HG03280 (cell line): Measurements from ENCODE around the gene ATOH1.

Experiments used
- ATAC-seq: cut with Tn5 transposase; IDR thresholded peaks from one replicate; pipeline ENCODE4 v1.9.1; 2021; ENCODE audit warnings: mild to moderate bottlenecking, moderate library complexity; ENCODE audit not compliant: unreplicated experiment

ATOH1 gene

DNA sequence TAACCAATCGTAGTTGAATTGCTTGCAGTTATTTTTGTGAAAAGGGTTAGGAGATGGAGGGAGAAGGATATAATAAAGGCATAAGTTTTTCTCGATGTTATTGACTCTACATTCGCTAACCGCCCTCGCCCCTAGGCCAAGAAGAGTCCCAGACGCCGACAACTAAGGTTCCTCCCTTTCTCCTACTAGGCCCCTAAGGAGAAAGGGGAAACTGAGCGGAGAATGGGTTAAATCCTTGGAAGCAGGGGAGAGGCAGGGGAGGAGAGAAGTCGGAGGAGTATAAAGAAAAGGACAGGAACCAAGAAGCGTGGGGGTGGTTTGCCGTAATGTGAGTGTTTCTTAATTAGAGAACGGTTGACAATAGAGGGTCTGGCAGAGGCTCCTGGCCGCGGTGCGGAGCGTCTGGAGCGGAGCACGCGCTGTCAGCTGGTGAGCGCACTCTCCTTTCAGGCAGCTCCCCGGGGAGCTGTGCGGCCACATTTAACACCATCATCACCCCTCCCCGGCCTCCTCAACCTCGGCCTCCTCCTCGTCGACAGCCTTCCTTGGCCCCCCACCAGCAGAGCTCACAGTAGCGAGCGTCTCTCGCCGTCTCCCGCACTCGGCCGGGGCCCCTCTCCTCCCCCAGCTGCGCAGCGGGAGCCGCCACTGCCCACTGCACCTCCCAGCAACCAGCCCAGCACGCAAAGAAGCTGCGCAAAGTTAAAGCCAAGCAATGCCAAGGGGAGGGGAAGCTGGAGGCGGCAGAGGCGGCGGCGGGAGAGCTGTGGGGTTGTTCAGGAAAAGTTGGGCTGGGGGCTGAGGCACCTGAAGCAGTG is 5.9 kb downstream of the ATOH1 start:
- no peak for ATAC-seq

DNA sequence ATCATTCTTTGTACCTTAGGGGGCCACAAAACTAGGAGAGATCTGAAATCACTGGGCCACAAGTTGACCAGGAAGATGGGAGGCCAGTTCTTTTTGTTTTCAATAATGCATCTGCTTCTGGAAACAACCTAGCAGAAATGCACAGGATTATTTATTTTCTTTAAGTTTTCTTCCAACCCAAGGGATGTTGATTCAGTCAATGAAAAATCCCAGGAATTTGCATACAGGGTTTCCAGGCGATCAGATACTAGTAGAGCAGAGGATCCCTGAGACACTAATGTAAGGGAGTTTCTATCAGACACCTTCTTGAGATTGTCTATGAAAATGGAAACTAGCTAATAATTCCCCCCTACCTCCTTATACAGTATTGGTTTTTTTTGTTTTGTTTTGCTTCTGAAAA is 7.4 kb downstream of the ATOH1 start:
- no peak for ATAC-seq

DNA sequence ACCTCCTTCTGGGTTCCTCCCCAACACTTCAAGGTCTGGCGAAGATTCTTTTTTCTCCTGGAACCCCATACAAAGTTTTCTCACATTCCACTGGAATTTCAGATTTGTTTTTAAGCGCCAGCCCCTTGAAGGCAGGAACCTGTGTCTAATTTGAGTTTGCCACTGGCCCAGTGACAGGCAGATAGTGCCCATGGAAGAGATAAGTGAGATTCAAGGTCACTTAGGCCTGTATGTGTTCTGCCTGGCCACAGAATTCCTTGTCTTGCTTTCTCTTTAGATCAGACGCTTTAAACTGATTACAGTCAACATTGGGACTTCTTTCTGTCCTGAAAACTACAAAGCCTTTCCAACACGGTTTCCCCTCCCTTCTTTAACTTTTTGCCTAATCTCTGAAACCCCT is 11.2 kb downstream of the ATOH1 start:
- no peak for ATAC-seq

DNA sequence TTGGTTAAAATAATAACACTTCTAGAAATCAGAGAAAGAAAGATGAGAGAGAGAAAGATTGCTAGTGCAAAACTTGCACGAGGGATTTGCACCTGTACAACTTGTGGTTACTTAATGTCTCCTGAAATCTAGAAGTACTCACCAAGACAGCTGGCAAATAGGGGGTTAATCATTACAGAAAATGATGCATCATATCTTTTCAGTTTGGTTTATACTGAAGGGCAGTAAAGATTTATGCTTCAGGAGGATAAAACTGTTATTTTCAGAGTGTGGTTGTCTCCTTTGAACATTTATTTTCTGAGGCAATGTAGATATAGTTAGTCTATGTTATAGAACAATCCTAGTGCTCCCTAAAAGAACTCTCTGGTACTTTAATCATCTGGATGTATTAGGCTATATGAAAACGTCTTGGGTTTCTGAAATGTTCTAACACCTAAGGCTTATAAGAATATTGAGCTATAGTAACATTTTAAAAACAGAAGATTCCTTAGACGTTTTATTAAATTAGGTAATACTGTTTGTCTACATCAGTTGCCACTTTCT is 13.3 kb downstream of the ATOH1 start:
- ATAC-seq = no peak

DNA sequence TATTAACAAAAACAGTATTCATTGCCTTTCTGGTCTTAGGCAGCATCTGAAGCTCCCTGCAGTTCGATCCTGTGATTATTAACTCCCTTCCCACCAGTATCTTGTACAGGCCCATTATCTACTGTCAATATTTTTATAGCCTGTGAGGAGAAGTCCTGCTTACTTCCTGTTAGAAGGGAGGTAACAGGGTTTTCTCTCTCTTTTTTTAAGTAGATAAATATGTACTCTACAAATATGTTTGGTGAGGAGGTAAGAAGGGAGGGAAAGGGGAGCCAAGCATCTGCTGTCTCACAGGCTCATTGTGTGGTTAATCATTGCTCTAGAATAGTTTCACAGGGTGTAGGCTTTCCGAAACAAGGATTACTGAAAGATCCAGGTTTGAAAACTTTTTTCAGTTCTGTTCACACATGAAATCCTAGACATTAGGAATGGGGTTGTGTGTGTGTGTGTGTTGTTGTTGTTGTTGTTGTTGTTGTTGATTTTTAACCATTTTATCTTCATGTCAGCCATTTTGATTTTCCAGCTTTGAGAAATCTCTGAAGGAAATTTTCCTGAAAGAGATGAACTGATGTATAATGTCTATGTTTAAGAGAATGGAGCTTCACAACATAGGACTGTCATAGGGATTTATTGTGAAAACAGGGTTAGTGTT is 14.2 kb downstream of the ATOH1 start:
- no peak for ATAC-seq

DNA sequence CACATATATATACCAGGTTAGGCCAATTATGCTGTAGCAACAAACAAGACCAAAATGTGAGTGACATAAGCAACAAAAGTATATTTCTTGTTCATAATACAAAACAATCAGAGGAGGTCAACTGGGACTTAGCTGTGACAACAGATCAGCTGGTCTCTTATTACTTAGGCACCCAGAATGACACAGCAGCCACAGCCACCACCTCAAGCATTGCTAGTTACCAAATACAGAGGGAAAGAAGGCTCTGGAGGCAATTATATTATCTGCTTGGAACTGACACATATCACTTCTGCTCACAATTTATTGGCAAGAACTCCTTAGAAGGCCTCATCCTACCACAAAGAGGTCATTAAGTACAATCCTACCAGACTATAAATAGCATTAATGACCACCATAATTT is 15.2 kb downstream of the ATOH1 start:
- ATAC-seq = no peak

DNA sequence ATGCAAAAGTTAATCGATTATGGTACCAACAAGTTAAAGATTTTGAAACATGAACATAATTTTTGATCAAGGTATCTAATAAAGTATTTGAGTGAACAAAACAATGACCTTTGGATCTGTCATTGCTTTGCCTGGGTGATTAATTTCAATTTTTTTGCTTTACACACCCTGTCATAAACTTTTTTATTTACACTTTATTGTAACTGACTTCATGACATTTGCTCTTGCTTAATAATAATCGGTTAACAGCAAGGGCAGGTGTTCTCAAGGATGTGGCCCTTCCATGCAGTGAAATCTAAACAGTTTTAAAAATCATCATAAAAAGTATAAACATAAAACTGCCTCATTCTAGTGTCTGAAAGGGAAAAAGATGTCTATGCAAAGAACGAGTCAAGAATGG is 24.1 kb downstream of the ATOH1 start:
- ATAC-seq = no peak

DNA sequence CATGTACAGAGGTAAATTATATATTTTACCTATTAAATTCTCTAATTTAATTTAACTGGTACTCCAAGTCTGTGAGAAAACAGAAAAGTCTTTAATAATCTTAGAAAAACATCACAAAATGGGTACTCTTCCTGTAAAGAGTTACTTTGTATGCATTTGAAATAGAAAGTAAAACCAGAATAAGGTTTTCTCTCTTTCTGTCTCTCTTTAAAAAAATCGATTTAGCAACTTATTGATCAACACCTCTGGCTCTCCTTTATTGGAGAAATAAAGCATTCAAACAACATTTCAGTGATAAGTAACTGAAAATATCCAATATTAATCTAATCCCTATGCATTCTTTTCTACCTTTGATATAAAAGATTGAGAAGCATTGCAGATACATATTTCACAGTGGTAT is 27.4 kb downstream of the ATOH1 start:
- ATAC-seq = no peak

DNA sequence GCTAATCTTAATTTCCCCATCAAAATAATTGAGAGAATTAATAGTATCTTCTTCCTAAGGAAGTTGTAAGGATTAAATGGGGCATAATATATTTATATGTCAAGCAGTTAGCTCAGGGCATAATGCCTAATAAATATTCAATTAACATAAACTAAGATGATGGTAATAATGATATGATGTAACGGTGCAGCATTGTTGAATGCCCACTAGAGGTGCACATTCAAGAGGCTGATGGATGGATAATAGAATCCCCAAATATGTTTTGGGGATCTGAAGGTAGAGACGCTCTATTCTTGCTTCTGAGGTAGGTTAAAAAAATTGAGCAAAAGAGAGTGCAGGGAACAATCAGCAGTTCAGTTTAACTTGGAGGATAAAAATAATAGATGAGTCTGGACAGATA is 37.1 kb downstream of the ATOH1 start:
- no peak for ATAC-seq

DNA sequence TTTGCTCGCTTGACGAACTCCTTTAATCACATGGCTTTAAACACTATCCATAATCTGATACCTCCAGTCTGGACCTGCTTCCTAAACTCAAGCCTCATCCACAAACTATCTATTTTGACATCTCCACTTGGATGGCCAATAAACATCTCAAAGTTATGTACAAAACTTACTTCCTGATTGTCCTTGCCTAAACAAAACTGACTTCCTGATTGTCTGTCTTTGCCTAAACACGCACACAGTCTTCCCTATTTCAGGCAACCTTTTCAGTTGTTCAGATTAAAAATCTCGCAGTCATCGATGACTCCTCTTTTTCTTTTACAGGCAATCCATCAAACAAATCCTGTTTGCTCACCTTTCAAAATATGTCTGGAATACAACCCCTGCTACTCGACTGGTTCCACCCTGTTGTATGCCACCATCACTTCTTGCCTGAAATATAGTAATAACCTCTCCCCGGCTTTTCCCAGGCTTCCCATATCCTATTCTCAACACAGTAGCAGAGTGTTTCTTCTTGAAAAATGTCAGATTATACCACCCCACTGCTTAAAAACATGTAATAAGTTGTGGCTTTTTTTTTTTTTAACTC is 39.0 kb downstream of the ATOH1 start:
- no peak for ATAC-seq

DNA sequence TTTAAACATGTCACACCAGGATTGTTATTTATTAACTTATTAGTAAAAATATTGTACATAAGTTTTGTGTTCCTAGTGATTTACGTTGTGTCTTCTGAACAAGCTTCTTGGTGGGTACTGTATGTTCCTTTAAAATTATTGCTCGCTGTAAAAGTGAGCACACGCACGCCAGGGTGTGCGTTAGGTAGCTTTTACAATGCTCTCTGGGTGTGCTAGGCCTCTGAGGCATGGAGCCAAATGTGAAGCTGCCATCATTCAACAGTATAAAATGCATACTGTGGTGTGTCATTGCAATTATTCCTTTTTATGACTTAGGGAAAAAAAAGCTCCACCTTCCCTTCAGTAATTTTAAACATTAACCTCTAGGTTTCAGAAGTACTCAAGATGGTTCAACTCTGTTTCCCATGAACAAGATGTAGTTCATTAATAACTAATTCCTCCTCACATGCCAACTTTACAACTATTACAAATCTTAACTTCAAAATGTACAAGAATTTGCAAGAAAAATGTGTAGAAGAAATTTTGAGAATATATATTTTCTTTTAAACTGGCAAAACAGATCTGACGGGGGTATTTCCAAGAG is 42.4 kb downstream of the ATOH1 start:
- ATAC-seq = no peak

DNA sequence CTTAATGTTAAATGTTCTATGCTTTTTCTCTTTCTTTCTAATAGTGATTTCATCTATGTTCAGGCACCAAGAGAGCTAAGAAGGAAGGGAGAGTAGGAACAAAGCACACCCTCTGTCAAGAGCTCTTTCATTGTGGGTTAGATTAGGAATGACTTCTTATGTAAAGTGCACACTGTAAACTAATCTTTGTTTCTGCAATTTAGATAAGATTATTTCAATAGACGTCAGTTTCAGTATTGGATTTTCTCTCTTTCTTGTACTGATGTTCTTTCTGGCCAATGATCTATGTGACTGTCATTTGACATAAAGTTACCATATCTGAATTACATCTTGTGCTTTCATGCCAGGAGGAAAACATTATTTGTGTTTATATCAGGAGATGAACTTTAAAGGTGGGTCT is 48.2 kb downstream of the ATOH1 start:
- no peak for ATAC-seq

DNA sequence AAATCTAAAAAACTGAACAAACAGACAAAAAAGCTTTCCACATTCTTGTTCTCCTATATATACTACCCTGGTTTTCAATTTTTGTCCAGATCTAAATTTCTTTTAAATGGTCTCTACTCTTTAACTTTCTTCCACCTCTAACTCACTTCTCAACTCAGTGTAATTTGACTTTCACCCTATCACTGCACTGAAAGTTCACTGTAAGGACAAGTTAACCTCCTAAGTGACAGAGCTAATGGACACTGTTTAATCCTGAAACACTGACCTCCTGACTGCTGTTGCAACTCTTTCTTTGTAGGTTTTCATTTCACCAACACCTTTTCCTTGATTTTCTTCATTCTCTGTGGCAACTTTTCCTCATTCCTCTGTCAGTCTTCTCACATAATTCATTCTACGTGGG is 50.0 kb downstream of the ATOH1 start:
- ATAC-seq = no peak

DNA sequence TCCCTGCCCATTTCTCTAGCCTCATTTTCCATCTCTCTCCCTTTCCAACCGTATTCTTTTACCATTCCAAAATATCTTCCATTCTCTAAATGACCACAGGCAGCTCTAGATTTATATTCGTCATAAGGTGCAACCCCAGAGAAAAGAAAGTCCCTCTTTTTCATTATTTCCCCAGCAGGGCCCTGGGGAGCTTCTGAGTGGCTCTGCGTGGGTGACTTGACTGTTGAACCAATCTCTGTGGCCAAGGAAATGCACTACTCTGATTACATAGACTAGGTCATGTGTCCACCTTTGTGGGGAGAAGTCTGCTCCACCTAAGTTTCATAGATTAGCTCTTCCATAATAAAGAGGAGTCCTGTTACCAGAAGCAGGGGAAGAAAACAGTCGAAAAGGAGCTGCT is 51.4 kb downstream of the ATOH1 start:
- peak; percentile 75 for ATAC-seq
